Ishikawa (cell line): Measurements from ENCODE around the gene TRIM49D1.
"Not testable (repeated sequence)": the region's sequence is repeated elsewhere in the genome, so short reads cannot be mapped to it uniquely, and the experiment has no call there.

Experiments
- CREB1 ChIP-seq: IDR thresholded peaks from 2 replicates; pipeline ENCODE4 v1.6.1; 2012; ENCODE audit warnings: low read depth
- EGR1 ChIP-seq: IDR thresholded peaks from 2 replicates; pipeline ENCODE4 v1.6.1; 2012
- NFIC ChIP-seq: IDR thresholded peaks from 2 replicates; pipeline ENCODE4 v1.6.1; 2012
- TCF12 ChIP-seq: IDR thresholded peaks from 2 replicates; pipeline ENCODE4 v1.6.1; 2012; ENCODE audit warnings: low read depth
- TF ChIP-seq, protein P1 (sequence below): IDR thresholded peaks from 2 replicates; pipeline ENCODE4 v1.6.1; 2012
- TF ChIP-seq, protein P2 (sequence below): IDR thresholded peaks from 2 replicates; pipeline ENCODE4 v1.6.1; 2012; ENCODE audit warnings: low read depth, mild to moderate bottlenecking

The TRIM49D1 gene, protein sequence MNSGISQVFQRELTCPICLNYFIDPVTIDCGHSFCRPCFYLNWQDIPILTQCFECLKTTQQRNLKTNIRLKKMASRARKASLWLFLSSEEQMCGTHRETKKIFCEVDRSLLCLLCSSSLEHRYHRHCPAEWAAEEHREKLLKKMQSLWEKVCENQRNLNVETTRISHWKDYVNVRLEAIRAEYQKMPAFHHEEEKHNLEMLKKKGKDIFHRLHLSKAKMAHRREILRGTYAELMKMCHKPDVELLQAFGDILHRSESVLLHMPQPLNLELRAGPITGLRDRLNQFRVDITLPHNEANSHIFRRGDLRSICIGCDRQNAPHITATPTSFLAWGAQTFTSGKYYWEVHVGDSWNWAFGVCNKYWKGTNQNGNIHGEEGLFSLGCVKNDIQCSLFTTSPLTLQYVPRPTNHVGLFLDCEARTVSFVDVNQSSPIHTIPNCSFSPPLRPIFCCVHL

DNA sequence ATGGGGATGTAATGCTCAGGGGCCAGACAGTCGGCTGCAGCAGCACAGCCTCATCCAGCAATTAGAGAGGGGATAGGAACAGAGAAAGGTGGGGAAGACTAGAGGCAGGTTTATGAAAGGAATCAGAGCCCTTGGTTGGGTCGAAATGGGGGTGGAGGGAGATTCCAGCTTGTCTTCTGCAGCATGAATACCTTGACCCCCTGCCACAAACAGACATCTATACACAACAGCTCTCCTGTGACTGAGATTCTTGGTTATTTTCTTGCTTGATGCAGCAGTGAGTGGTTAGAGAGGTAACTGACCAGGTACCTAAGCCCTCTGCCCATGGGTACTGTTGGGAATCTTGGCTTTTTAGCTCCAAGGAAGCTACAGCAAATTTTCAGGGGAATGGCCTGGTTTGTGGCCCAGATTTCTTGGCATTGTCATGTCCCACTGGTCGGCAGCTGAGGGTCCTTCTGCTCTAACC is at the start of gene TRIM49D1:
Gene TRIM49D1 (minus strand): TSS at position 51 of the 466 bp plus-strand sequence. CDS start 4,535 bp downstream, outside the sequence.
- TF ChIP-seq TCF12 (no peak), EGR1 (no peak)
- TF ChIP-seq, protein P1, sequence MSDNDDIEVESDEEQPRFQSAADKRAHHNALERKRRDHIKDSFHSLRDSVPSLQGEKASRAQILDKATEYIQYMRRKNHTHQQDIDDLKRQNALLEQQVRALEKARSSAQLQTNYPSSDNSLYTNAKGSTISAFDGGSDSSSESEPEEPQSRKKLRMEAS, result no peak

DNA sequence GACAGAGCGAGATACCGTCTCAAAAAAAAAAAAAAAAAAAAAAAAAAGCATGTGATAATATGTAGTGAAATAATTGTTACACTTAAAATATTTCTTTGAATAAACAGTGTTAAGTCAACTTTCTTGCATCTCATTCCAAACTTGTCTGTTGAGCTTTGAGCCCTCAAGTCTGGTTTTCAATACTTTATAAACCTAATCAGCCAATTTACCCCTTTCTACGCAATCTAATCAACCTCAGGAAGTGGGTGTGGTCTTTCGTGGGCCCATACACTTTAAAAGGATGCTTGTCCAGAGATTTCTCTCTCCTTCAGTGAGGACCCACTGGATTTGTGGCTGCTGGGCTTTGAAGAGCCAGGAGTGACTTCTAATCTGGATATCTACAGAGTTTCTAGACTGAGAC is 43.7 kb upstream of the TRIM49D1 start, which contains the start of gene TRIM64:
Gene TRIM64 (plus strand): TSS at position 301 of the 400 bp plus-strand sequence. CDS start 2,467 bp downstream, outside the sequence.
- TF ChIP-seq, protein P1, result not testable (repeated sequence)
- not testable (repeated sequence) for TF ChIP-seq EGR1, NFIC

DNA sequence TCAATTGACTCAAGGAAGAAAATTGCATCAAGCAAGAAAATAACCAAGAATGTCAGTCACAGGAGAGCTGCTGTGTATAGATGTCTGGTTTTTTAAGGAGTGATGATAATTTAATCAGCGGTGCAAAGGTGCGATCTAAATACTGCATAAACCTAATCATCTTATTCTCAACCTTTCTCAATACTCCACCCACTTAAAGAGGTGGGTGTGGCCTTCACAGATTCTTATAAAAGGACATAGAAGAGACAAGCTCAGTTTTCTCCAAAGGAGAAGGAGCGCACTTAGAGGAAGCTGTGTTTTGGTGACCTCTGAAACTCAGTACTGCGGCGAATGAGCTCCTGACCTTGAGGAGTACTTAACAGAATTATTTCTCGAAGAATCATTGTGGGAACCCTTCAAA is 1.7 kb upstream of the TRIM49D1 start, which contains the start of gene TRIM49D2:
Gene TRIM49D2 (plus strand): TSS at position 301 of the 400 bp plus-strand sequence. CDS start 2,698 bp downstream, outside the sequence.
- not testable (repeated sequence) for TF ChIP-seq CREB1, TCF12
- TF ChIP-seq, protein P2, sequence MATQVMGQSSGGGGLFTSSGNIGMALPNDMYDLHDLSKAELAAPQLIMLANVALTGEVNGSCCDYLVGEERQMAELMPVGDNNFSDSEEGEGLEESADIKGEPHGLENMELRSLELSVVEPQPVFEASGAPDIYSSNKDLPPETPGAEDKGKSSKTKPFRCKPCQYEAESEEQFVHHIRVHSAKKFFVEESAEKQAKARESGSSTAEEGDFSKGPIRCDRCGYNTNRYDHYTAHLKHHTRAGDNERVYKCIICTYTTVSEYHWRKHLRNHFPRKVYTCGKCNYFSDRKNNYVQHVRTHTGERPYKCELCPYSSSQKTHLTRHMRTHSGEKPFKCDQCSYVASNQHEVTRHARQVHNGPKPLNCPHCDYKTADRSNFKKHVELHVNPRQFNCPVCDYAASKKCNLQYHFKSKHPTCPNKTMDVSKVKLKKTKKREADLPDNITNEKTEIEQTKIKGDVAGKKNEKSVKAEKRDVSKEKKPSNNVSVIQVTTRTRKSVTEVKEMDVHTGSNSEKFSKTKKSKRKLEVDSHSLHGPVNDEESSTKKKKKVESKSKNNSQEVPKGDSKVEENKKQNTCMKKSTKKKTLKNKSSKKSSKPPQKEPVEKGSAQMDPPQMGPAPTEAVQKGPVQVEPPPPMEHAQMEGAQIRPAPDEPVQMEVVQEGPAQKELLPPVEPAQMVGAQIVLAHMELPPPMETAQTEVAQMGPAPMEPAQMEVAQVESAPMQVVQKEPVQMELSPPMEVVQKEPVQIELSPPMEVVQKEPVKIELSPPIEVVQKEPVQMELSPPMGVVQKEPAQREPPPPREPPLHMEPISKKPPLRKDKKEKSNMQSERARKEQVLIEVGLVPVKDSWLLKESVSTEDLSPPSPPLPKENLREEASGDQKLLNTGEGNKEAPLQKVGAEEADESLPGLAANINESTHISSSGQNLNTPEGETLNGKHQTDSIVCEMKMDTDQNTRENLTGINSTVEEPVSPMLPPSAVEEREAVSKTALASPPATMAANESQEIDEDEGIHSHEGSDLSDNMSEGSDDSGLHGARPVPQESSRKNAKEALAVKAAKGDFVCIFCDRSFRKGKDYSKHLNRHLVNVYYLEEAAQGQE, result not testable (repeated sequence)
